HEK293 (cell line): Measurements from ENCODE around the gene D2HGDH.

Source experiments
- CTCF ChIA-PET: fragments of 350-600 bp; formaldehyde crosslinking; extraction: SDS; loops from one replicate; lab custom pipeline; 2021; ENCODE audit warnings: antibody characterized with exemption; lab: Yijun Ruan, JAX
- POLR2A ChIA-PET: fragments of 300-600 bp; formaldehyde crosslinking; extraction: SDS; loops from one replicate; lab custom pipeline; 2020; ENCODE audit warnings: antibody characterized with exemption, inconsistent platforms; lab: Yijun Ruan, JAX
- H3K27ac ChIP-seq: fragments of 200-500 bp; sonication (Bioruptor generic); 2 replicates; pipeline ENCODE4 v1.5.1; 2014; ENCODE audit warnings: low read depth, low read length, control low read depth, inconsistent platforms; ENCODE audit errors: extremely low read depth
- H3K36me3 ChIP-seq, 2 experiments: fragments of 200-500 bp in 1 of 2; sonication (Bioruptor generic) in 1 of 2; 1 replicate in 1 of 2; 2 replicates in 1 of 2; pipeline ENCODE4 v1.5.1; 2014 to 2017; ENCODE audit warnings: inconsistent platforms in 2 of 2, low read length in 2 of 2; ENCODE audit not compliant: control insufficient read depth in 2 of 2, insufficient read depth in 1 of 2
- H3K4me1 ChIP-seq: fragments of 200-500 bp; sonication (Bioruptor generic); 2 replicates; pipeline ENCODE4 v1.5.1; 2014; ENCODE audit warnings: mild to moderate bottlenecking, low read length, inconsistent platforms; ENCODE audit not compliant: control insufficient read depth, insufficient read depth
- H3K4me3 ChIP-seq: 2 replicates; pipeline ENCODE4 v1.5.1; 2011; ENCODE audit warnings: low read depth, mild to moderate bottlenecking, control low read depth, low read length, moderate library complexity
- H3K9me3 ChIP-seq: fragments of 200-500 bp; sonication (Bioruptor generic); 2 replicates; pipeline ENCODE4 v1.5.1; 2014; ENCODE audit warnings: low read depth, low read length, inconsistent platforms; ENCODE audit not compliant: control insufficient read depth, insufficient read depth
- FEZF1 ChIP-seq: fragments of 450-650 bp; formaldehyde crosslinking; IDR thresholded peaks from 2 replicates; pipeline ENCODE4 v1.5.1; 2016; ENCODE audit warnings: missing biosample characterization, missing genetic modification characterization
- ZBTB48 ChIP-seq: fragments of 450-650 bp; formaldehyde crosslinking; IDR thresholded peaks from 2 replicates; pipeline ENCODE4 v1.5.1; 2016; ENCODE audit warnings: missing biosample characterization, missing genetic modification characterization
- ZFP41 ChIP-seq: fragments of 450-650 bp; formaldehyde crosslinking; IDR thresholded peaks from 2 replicates; pipeline ENCODE4 v1.5.1; 2016; ENCODE audit warnings: missing biosample characterization, missing genetic modification characterization, borderline replicate concordance
- ZNF114 ChIP-seq: fragments of 450-650 bp; formaldehyde crosslinking; IDR thresholded peaks from 2 replicates; pipeline ENCODE4 v1.5.0; 2017; ENCODE audit warnings: missing biosample characterization, missing genetic modification characterization
- ZNF202 ChIP-seq: fragments of 450-650 bp; formaldehyde crosslinking; IDR thresholded peaks from 2 replicates; pipeline ENCODE4 v1.5.1; 2016; ENCODE audit warnings: missing biosample characterization, missing genetic modification characterization, borderline replicate concordance
- ZNF223 ChIP-seq: fragments of 450-650 bp; formaldehyde crosslinking; IDR thresholded peaks from 2 replicates; pipeline ENCODE4 v1.5.1; 2016; ENCODE audit warnings: missing biosample characterization, missing genetic modification characterization
- ZNF350 ChIP-seq: fragments of 450-650 bp; formaldehyde crosslinking; IDR thresholded peaks from 2 replicates; pipeline ENCODE4 v1.5.0; 2017; ENCODE audit warnings: missing biosample characterization, mild to moderate bottlenecking, missing genetic modification characterization
- ZNF529 ChIP-seq: fragments of 450-650 bp; formaldehyde crosslinking; IDR thresholded peaks from 2 replicates; pipeline ENCODE4 v1.5.1; 2017; ENCODE audit warnings: missing genetic modification characterization, missing biosample characterization; ENCODE audit not compliant: insufficient replicate concordance
- ZNF549 ChIP-seq: fragments of 450-650 bp; IDR thresholded peaks from 2 replicates; pipeline ENCODE4 v1.5.1; 2018; ENCODE audit warnings: missing biosample characterization, missing genetic modification characterization, mild to moderate bottlenecking, inconsistent platforms, moderate library complexity
- ZNF555 ChIP-seq: fragments of 450-650 bp; formaldehyde crosslinking; conservative IDR thresholded peaks from 2 replicates; pipeline ENCODE4 v1.5.1; 2017; ENCODE audit warnings: missing biosample characterization, mild to moderate bottlenecking, missing genetic modification characterization, inconsistent platforms
- ZNF621 ChIP-seq: fragments of 450-650 bp; formaldehyde crosslinking; IDR thresholded peaks from 2 replicates; pipeline ENCODE4 v1.5.1; 2017; ENCODE audit warnings: missing biosample characterization, missing genetic modification characterization
- ZNF701 ChIP-seq: fragments of 450-650 bp; formaldehyde crosslinking; IDR thresholded peaks from 2 replicates; pipeline ENCODE4 v1.5.1; 2016; ENCODE audit warnings: missing biosample characterization, missing genetic modification characterization
- ZNF792 ChIP-seq: fragments of 450-650 bp; formaldehyde crosslinking; IDR thresholded peaks from 2 replicates; pipeline ENCODE4 v1.5.1; 2016; ENCODE audit warnings: missing biosample characterization, missing genetic modification characterization
- TF ChIP-seq, protein P1 (sequence below): fragments of 450-650 bp; formaldehyde crosslinking; IDR thresholded peaks from 2 replicates; pipeline ENCODE4 v1.5.1; 2016; ENCODE audit warnings: missing biosample characterization, missing genetic modification characterization
- TF ChIP-seq, protein P2 (sequence below): IDR thresholded peaks from 2 replicates; pipeline ENCODE4 v1.6.1; 2011; ENCODE audit warnings: mild to moderate bottlenecking, low read depth, low read length, borderline replicate concordance
- TF ChIP-seq, protein P3 (sequence below): fragments of 450-650 bp; formaldehyde crosslinking; IDR thresholded peaks from 2 replicates; pipeline ENCODE4 v1.5.1; 2016; ENCODE audit warnings: missing biosample characterization, missing genetic modification characterization
- TF ChIP-seq, protein P4 (sequence below): fragments of 450-650 bp; formaldehyde crosslinking; IDR thresholded peaks from 2 replicates; pipeline ENCODE4 v1.5.1; 2016; ENCODE audit warnings: missing biosample characterization, missing genetic modification characterization
- TF ChIP-seq, protein P5 (sequence below): fragments of 450-650 bp; formaldehyde crosslinking; IDR thresholded peaks from 2 replicates; pipeline ENCODE4 v1.5.1; 2016; ENCODE audit warnings: missing biosample characterization, missing genetic modification characterization
- TF ChIP-seq, protein P6 (sequence below): fragments of 450-650 bp; formaldehyde crosslinking; IDR thresholded peaks from 2 replicates; pipeline ENCODE4 v1.5.1; 2016; ENCODE audit warnings: missing biosample characterization, missing genetic modification characterization

Gene D2HGDH

DNA sequence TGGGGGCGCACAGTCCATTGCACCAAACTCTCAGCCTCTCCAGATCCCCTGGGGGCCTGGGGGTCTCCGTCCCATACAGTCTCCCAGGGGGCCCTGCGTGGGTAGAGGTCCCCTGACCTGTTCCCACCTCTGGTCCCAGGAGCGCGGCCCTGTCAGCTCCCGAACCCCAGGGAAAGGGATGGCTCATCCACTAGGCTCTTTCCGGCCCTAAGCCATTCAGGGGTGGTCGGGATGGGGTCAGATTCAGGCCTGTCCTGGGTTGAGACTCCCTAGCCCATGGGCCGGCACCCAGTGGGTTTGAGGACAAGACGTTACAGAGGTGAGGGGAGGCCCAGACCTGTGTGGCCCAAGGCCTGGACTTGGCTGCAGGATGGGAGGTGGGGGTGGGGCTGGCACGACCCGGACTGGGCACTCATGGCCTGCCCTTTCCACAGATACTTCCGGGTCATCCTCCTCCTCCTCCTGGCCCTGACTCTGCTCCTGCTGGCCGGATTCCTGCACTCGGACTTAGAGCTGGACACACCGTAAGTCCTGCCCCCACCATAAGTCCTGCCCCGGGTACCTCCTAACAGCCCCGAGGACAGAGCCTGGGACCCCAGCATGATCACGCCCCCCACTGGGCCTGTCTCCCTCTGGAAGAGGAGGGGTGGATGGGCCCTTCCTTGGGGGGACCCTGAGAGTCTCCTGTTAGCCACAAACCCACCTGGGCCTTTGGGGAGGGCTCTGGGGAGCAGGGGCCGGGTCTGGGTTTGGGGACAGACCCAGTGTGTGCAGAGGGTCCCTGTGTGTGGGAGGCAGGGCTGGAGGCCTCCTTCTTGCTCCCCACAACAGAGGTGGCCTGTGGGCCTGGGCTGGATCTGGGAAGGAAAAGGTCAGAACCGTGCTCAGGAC lies 64.4 kb downstream of the D2HGDH start:
- no peaks in the 10 kb centered on the region for H3K36me3 ChIP-seq
- TF ChIP-seq, protein P1, sequence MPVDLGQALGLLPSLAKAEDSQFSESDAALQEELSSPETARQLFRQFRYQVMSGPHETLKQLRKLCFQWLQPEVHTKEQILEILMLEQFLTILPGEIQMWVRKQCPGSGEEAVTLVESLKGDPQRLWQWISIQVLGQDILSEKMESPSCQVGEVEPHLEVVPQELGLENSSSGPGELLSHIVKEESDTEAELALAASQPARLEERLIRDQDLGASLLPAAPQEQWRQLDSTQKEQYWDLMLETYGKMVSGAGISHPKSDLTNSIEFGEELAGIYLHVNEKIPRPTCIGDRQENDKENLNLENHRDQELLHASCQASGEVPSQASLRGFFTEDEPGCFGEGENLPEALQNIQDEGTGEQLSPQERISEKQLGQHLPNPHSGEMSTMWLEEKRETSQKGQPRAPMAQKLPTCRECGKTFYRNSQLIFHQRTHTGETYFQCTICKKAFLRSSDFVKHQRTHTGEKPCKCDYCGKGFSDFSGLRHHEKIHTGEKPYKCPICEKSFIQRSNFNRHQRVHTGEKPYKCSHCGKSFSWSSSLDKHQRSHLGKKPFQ (tag by site-specific recombination): no peak
- TF ChIP-seq, protein P2, sequence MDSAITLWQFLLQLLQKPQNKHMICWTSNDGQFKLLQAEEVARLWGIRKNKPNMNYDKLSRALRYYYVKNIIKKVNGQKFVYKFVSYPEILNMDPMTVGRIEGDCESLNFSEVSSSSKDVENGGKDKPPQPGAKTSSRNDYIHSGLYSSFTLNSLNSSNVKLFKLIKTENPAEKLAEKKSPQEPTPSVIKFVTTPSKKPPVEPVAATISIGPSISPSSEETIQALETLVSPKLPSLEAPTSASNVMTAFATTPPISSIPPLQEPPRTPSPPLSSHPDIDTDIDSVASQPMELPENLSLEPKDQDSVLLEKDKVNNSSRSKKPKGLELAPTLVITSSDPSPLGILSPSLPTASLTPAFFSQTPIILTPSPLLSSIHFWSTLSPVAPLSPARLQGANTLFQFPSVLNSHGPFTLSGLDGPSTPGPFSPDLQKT: no peak
- TF ChIP-seq ZNF549 (no peak), ZNF555 (tag by site-specific recombination) (no peak), ZNF223 (tag by site-specific recombination) (no peak), ZNF529 (tag by site-specific recombination) (no peak), ZBTB48 (tag by site-specific recombination) (no peak), ZNF202 (tag by site-specific recombination) (no peak), ZNF701 (tag by site-specific recombination) (no peak), ZNF792 (tag by site-specific recombination) (no peak), ZFP41 (tag by site-specific recombination) (no peak), FEZF1 (no peak), ZNF621 (no peak), ZNF350 (tag by site-specific recombination) (no peak), ZNF114 (tag by site-specific recombination) (no peak)
- TF ChIP-seq, protein P3, sequence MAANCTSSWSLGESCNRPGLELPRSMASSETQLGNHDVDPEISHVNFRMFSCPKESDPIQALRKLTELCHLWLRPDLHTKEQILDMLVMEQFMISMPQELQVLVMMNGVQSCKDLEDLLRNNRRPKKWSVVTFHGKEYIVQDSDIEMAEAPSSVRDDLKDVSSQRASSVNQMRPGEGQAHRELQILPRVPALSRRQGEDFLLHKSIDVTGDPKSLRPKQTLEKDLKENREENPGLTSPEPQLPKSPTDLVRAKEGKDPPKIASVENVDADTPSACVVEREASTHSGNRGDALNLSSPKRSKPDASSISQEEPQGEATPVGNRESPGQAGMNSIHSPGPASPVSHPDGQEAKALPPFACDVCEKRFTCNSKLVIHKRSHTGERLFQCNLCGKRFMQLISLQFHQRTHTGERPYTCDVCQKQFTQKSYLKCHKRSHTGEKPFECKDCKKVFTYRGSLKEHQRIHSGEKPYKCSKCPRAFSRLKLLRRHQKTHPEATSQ (tag by site-specific recombination): no peak
- TF ChIP-seq, protein P4, sequence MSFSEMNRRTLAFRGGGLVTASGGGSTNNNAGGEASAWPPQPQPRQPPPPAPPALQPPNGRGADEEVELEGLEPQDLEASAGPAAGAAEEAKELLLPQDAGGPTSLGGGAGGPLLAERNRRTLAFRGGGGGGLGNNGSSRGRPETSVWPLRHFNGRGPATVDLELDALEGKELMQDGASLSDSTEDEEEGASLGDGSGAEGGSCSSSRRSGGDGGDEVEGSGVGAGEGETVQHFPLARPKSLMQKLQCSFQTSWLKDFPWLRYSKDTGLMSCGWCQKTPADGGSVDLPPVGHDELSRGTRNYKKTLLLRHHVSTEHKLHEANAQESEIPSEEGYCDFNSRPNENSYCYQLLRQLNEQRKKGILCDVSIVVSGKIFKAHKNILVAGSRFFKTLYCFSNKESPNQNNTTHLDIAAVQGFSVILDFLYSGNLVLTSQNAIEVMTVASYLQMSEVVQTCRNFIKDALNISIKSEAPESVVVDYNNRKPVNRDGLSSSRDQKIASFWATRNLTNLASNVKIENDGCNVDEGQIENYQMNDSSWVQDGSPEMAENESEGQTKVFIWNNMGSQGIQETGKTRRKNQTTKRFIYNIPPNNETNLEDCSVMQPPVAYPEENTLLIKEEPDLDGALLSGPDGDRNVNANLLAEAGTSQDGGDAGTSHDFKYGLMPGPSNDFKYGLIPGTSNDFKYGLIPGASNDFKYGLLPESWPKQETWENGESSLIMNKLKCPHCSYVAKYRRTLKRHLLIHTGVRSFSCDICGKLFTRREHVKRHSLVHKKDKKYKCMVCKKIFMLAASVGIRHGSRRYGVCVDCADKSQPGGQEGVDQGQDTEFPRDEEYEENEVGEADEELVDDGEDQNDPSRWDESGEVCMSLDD (tag by site-specific recombination): no peak
- TF ChIP-seq, protein P5, sequence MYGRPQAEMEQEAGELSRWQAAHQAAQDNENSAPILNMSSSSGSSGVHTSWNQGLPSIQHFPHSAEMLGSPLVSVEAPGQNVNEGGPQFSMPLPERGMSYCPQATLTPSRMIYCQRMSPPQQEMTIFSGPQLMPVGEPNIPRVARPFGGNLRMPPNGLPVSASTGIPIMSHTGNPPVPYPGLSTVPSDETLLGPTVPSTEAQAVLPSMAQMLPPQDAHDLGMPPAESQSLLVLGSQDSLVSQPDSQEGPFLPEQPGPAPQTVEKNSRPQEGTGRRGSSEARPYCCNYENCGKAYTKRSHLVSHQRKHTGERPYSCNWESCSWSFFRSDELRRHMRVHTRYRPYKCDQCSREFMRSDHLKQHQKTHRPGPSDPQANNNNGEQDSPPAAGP (tag by site-specific recombination): no peak
- TF ChIP-seq, protein P6, sequence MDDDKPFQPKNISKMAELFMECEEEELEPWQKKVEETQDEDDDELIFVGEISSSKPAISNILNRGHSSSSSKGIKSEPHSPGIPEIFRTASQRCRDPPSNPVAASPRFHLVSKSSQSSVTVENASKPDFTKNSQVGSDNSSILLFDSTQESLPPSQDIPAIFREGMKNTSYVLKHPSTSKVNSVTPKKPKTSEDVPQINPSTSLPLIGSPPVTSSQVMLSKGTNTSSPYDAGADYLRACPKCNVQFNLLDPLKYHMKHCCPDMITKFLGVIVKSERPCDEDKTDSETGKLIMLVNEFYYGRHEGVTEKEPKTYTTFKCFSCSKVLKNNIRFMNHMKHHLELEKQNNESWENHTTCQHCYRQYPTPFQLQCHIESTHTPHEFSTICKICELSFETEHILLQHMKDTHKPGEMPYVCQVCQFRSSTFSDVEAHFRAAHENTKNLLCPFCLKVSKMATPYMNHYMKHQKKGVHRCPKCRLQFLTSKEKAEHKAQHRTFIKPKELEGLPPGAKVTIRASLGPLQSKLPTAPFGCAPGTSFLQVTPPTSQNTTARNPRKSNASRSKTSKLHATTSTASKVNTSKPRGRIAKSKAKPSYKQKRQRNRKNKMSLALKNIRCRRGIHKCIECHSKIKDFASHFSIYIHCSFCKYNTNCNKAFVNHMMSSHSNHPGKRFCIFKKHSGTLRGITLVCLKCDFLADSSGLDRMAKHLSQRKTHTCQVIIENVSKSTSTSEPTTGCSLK (tag by site-specific recombination): no peak
- TF ChIP-seq, all 188 proteins: peak for 0
- Histone ChIP-seq H3K9me3 (no peaks in the 10 kb centered on the region), H3K27ac (no peak overlapping the region), H3K4me1 (no peaks in the 10 kb centered on the region), H3K4me3 (no peak overlapping the region)
- ChIA-PET POLR2A (no interaction called here), CTCF (no interaction called here)
